GM12874 (cell line): Measurements from ENCODE around the gene SMIM17.

Experiments used
- TF ChIP-seq, protein P1 (sequence below): IDR thresholded peaks from 2 replicates; pipeline ENCODE4 v1.5.1; 2011; ENCODE audit warnings: low read depth, mild to moderate bottlenecking, control low read depth, low read length, moderate library complexity; ENCODE audit not compliant: insufficient read depth

SMIM17 gene

DNA sequence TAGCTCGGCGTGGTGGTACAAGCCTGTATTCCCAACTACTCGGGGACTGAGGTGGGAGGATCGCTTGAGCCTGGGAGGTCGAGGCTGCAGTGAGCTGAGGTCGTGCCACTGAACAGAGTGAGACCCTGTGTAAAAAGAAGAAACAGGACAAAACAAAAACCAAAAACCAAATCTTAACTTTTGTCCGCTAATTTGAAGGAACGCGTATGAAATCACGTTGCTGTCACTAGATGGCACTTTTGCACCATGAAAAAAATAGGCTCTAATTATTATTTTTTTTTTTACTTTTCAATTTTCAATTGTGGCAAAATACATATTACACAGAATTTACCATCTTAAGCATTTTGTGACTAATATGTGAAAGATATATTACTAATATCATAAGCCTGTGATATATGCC, 46.2 kb downstream of the SMIM17 start:
- TF ChIP-seq, protein P1, sequence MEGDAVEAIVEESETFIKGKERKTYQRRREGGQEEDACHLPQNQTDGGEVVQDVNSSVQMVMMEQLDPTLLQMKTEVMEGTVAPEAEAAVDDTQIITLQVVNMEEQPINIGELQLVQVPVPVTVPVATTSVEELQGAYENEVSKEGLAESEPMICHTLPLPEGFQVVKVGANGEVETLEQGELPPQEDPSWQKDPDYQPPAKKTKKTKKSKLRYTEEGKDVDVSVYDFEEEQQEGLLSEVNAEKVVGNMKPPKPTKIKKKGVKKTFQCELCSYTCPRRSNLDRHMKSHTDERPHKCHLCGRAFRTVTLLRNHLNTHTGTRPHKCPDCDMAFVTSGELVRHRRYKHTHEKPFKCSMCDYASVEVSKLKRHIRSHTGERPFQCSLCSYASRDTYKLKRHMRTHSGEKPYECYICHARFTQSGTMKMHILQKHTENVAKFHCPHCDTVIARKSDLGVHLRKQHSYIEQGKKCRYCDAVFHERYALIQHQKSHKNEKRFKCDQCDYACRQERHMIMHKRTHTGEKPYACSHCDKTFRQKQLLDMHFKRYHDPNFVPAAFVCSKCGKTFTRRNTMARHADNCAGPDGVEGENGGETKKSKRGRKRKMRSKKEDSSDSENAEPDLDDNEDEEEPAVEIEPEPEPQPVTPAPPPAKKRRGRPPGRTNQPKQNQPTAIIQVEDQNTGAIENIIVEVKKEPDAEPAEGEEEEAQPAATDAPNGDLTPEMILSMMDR, result no peak

DNA sequence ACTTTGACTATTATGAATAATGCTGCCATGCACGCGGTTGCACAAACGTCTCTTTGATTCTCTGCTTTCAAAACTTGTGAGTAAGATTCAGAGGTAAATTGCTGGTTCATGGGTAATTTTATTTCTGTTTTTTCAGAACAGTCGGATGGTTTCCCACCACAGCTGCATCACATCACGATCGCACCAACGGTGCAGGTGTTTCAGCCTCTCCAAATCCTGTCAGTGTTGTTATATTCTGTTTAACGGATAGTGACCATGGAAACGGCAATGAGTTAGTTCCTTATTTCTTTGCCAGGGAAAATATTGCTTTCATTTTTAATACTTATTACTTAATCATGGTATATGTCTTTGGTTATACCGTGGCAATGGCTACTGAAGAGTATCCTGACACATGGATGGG, 47.7 kb downstream of the SMIM17 start:
- TF ChIP-seq, protein P1, result no peak

DNA sequence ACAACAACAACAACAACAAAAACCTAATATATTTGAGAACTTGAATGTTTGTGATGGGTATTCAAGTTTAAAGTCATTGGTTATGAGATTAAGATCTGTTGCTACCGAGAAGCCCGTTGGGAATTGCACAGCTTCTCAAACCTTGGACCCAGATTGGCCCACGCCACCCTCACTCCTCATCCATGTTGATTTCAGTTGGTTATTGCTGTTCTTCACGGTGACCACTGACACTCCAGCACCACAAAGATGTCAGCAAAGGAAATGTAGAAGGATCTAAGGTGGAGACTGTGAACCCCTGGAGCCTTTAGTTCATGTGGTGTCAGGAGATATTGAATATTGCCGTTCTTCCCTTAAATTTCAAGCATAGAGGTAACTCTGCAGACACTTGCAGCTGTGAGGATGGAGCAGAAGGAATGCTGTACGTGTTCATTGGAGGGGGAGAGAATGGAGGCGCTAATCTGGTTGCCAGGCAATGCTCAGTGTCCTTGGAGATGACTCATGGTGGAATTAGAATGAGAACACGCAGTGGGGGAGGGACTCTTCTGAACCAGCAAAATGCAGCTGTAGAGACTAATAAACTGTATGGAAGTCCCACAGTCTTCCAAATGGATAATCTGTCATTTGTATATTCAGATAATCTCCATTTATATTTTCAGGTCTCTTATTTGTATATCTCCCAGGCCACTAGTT, 49.4 kb downstream of the SMIM17 start:
- TF ChIP-seq, protein P1, result no peak

DNA sequence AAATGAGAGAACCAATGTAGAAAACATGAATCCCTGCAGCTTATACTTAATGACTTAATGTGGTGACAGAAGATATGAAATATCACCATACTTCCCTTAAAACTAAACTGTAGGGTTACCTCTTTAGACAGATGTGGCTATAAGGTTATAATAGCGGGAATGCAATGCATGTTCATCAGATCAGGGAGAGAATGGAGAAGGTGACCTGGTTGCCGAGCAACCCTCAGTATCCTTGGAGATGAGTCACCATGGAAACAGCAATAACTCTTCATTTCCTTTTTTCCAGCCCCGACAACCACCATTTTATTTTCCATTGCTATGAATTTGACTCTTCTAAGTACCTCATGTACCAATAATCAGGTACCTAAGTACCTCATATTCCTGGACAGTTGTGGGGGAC, 56.6 kb downstream of the SMIM17 start:
- TF ChIP-seq, protein P1, result no peak

DNA sequence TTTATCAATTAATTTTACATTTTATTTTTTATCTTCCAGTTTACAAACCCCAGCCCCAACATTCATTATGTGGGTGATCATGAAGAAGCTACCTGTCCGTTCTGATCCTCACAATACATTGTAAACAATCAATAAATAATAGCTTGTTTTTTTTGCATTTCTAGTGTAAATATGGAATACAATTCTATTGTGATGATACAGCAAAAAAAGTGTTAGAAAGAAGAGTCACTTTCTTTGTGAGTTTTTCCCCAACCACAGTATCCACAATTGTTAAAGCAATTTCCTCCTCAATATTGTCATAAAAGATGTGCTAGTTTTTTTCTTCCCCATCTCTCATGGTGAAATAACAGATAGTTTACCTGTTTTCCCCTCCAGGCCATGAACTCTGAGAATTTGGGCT, 58.9 kb downstream of the SMIM17 start:
- TF ChIP-seq, protein P1, result no peak

DNA sequence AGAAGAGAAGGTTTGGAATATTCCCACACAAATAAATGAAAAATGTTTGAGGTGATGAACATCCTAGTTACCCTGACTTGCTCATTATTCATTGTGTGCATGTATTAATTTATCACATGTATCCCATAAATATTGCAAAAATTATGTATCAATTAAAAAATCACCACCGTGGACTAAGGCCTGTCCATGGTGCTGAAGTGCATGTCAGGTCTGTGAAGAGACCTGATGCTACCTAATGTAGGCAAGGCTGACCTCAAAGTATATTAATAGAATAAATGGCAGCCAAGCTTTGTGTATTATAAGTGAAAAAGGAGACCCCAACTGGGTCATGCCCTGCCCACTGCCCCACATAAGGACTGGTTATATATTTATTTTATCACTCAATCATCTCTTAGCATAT, 63.0 kb downstream of the SMIM17 start:
- TF ChIP-seq, protein P1, result no peak
